PFSK-1 (cell line): ENCODE data around the gene HMGCL.

Experiments
- REST ChIP-seq, 2 experiments: IDR thresholded peaks; 2 replicates each; pipeline versions ENCODE4 v1.6.1 to v1.8.0; 2011 to 2012; ENCODE audit warnings: low read depth in 2 of 2, low read length in 2 of 2, control low read depth in 1 of 2, inconsistent platforms in 1 of 2, mild to moderate bottlenecking in 1 of 2, moderate library complexity in 1 of 2; ENCODE audit not compliant: insufficient read depth in 1 of 2
- TAF1 ChIP-seq: IDR thresholded peaks from 2 replicates; pipeline ENCODE4 v1.6.1; 2012; ENCODE audit warnings: low read length, control low read depth, borderline replicate concordance; ENCODE audit not compliant: insufficient read depth

DNA sequence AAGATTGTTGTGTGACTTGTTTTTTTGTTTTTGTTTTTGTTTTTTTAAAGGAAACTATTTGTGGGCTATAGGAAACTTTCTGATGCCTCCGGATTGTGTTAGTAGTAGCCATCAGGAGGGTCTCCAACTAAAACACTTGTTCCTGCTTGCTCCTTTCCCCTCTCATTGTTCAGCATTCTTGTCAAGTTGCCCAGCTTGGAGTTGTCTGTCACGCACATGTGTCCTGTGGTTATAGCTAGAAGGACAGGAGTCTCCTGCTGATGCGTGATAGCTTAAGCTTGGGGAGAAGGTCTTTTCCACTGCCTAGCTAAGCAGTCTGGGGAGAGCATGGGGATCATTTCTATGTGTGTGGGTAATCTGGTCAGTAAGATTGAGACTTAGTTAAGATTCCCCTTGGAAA, 37.5 kb downstream of the HMGCL start:
- TF ChIP-seq TAF1: no peak
- TF ChIP-seq REST (IDR thresholded peaks at IDR 0.05; ENCODE audit: insufficient read depth in 1 of 2, low read depth in 2 of 2, low read length in 2 of 2): no peak
